ENCODE results near the gene IGSF3. TPM values are rescaled to one million over a fixed set of nuclear protein-coding genes. Genes with fewer than 3 reads are reported as not detected.
"Not testable (repeated sequence)": the region's sequence is repeated elsewhere in the genome, so short reads cannot be mapped to it uniquely, and the experiment has no call there.

The IGSF3 gene
- total RNA-seq, 1 donor from 2014 or later: 46.5 TPM

GRCh38 chr1:116573431-116574095 lies 94.0 kb downstream of the IGSF3 start:
- no peak for DNase-seq

- no peak for DNase-seq
Measured at GRCh38 chr1:116572771-116573430, 94.6 kb downstream of the IGSF3 start.

GRCh38 chr1:116572099-116572498 lies 95.4 kb downstream of the IGSF3 start:
- no peak for DNase-seq

- DNase-seq: no peak
Measured at GRCh38 chr1:116571215-116571919, 96.2 kb downstream of the IGSF3 start.

- DNase-seq: peak; percentile 91
Measured at GRCh38 chr1:116570358-116571214, 96.9 kb downstream of the IGSF3 start, which contains the start of gene CD58. Gene CD58, minus strand, starts transcription at chr1:116571026. Its CDS starts 54 bp downstream, at chr1:116570972.

- peak; percentile 65 for DNase-seq
Measured at GRCh38 chr1:116569776-116570357, 97.7 kb downstream of the IGSF3 start.

GRCh38 chr1:116569381-116569670 lies 98.2 kb downstream of the IGSF3 start:
- DNase-seq: no peak

- DNase-seq: no peak
Measured at GRCh38 chr1:116568662-116569380, 98.7 kb downstream of the IGSF3 start.

GRCh38 chr1:116567790-116568661 lies 99.5 kb downstream of the IGSF3 start:
- DNase-seq: no peak

GRCh38 chr1:116565222-116565621 lies 102.3 kb downstream of the IGSF3 start:
- DNase-seq: no peak

GRCh38 chr1:116564426-116564825 lies 103.1 kb downstream of the IGSF3 start:
- DNase-seq: no peak

- DNase-seq: not testable (repeated sequence)
Measured at GRCh38 chr1:116562465-116562864, 105.1 kb downstream of the IGSF3 start.

GRCh38 chr1:116561563-116561962 lies 106.0 kb downstream of the IGSF3 start:
- DNase-seq: no peak

- no peak for DNase-seq
Measured at GRCh38 chr1:116560704-116561490, 106.6 kb downstream of the IGSF3 start.

GRCh38 chr1:116559304-116559761 lies 108.2 kb downstream of the IGSF3 start:
- DNase-seq: no peak

GRCh38 chr1:116558571-116558970 lies 109.0 kb downstream of the IGSF3 start:
- no peak for DNase-seq

GRCh38 chr1:116558140-116558549 lies 109.4 kb downstream of the IGSF3 start:
- no peak for DNase-seq

- no peak for DNase-seq
Measured at GRCh38 chr1:116557323-116557878, 110.1 kb downstream of the IGSF3 start.
